ENCODE measurements around the gene SP4. TPM values are rescaled to one million over a fixed set of nuclear protein-coding genes. Genes with fewer than 3 reads are reported as not detected.

Gene SP4
- polyA plus RNA-seq, 3 donors, result 1.3 to 1.8 (median 1.3) TPM

- Histone ChIP-seq H3K4me3 (replicated peaks in 1 of 3; ENCODE audit: low read depth in 2 of 3, low read length in 3 of 3) (peak within 1 kb of the TSS; percentile 28 to 74 (median 32)), H3K27me3 (ENCODE audit: control insufficient read depth in 2 of 2, insufficient read depth in 2 of 2, low read length in 2 of 2) (peaks cover 54 to 58% of the 10 kb centered on the region in 2 donors), H3K4me2 (replicated peaks; ENCODE audit: extremely low read depth, low read length, poor library complexity, severe bottlenecking) (peak within 1 kb of the TSS; percentile 87), H3K36me3 (replicated peaks in 1 of 2; ENCODE audit: control insufficient read depth in 1 of 2, insufficient read depth in 2 of 2, low read length in 2 of 2) (no peaks in the 10 kb centered on the region), H4K20me1 (ENCODE audit: insufficient read depth, low read length) (no peaks in the 10 kb centered on the region), H3K79me2 (ENCODE audit: insufficient read depth, low read length) (no peaks in the 10 kb centered on the region), H3K9ac (ENCODE audit: insufficient read depth, low read length, poor library complexity, severe bottlenecking) (peak within 1 kb of the TSS; percentile 29), H3K27ac (ENCODE audit: low read depth in 1 of 2, low read length in 2 of 2) (no peak within 1 kb of the TSS), H3K9me3 (replicated peaks in 1 of 2; ENCODE audit: control insufficient read depth in 1 of 2, insufficient read depth in 1 of 2, low read length in 2 of 2) (peaks cover 0 to 6% of the 10 kb centered on the region in 2 donors), H2AFZ (ENCODE audit: insufficient read depth, low read depth, low read length, poor library complexity, severe bottlenecking) (peak within 1 kb of the TSS; percentile 81), H3K4me1 (ENCODE audit: control insufficient read depth in 1 of 2, insufficient read depth in 2 of 2, low read length in 2 of 2) (peaks cover 15 to 21% of the 10 kb centered on the region in 2 donors)
- Mint-ChIP-seq H3K9me3 (peaks cover 0 to 3% (median 0%) of the 10 kb centered on the region in 7 donors), H3K36me3 (no peaks in the 10 kb centered on the region), H3K4me3 (peak within 1 kb of the TSS; percentile 71 to 91), H3K27me3 (ENCODE audit: low read depth in 3 of 3) (peaks cover 43 to 56% (median 47%) of the 10 kb centered on the region in 3 donors), H3K4me1 (peaks cover 24% of the 10 kb centered on the region), H3K27ac (no peak within 1 kb of the TSS)
- intact Hi-C loops (cut with micrococcal nuclease), result no loop called here
- WGBS (ENCODE audit: insufficient coverage), result under 1% methylated on average over 66 of the region's 66 CpGs
- peak in 1 of 3 donors; percentile 6 for DNase-seq
- TF ChIP-seq, protein P1, sequence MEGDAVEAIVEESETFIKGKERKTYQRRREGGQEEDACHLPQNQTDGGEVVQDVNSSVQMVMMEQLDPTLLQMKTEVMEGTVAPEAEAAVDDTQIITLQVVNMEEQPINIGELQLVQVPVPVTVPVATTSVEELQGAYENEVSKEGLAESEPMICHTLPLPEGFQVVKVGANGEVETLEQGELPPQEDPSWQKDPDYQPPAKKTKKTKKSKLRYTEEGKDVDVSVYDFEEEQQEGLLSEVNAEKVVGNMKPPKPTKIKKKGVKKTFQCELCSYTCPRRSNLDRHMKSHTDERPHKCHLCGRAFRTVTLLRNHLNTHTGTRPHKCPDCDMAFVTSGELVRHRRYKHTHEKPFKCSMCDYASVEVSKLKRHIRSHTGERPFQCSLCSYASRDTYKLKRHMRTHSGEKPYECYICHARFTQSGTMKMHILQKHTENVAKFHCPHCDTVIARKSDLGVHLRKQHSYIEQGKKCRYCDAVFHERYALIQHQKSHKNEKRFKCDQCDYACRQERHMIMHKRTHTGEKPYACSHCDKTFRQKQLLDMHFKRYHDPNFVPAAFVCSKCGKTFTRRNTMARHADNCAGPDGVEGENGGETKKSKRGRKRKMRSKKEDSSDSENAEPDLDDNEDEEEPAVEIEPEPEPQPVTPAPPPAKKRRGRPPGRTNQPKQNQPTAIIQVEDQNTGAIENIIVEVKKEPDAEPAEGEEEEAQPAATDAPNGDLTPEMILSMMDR (IDR thresholded peaks at IDR 0.05), result no peak
Measured at GRCh38 chr7:21542891-21543527, 115.1 kb downstream of the SP4 start, which contains the start of gene DNAH11. Gene DNAH11, plus strand, starts transcription at chr7:21543039. Its CDS starts 207 bp downstream, at chr7:21543246.

DNA sequence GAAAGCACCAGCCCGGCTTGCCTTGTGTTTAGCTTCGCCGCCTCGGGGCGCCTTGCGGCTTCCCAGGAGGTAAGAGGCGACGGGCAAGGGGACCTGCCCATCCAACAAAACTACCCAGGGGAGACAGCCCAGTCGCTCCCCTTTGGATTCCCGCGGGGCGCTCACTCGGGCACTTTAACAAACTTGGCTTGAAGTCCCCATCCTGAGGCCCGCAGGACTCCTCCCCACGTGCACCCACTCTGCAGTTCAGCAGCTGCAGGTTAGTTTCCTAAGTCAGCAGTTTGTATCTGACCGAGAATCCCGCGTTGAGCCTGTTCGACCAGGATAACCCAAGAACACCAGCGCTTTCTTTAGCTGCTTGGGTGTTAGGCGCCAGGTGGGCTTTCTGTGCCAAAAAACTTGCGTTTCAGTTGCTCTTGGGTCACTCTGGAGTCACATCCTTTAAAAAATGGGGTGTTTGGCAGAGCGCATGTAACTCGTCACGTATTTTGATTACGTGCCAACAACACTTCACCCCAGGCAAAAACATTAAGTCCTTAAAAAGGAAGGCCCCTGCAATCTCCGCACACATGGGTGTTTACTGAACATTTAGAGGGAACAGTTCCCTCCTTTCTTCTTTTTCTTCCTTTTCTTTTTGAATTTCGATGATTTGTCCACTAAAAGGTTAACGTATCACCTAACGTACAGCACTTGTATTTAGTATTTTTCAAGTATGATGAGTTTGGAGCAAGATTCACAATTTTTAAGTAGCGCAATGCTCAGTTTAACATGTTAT, 115.8 kb downstream of the SP4 start:
- peak overlapping the region; percentile 71 to 91 for H3K4me3 Mint-ChIP-seq
- Histone ChIP-seq H3K4me2 (replicated peaks; ENCODE audit: extremely low read depth, low read length, poor library complexity, severe bottlenecking) (peak overlapping the region; percentile 87), H3K36me3 (replicated peaks in 1 of 2; ENCODE audit: control insufficient read depth in 1 of 2, insufficient read depth in 2 of 2, low read length in 2 of 2) (no peaks in the 10 kb centered on the region), H2AFZ (ENCODE audit: insufficient read depth, low read depth, low read length, poor library complexity, severe bottlenecking) (peak overlapping the region; percentile 81), H3K79me2 (ENCODE audit: insufficient read depth, low read length) (no peaks in the 10 kb centered on the region), H3K4me1 (ENCODE audit: control insufficient read depth in 1 of 2, insufficient read depth in 2 of 2, low read length in 2 of 2) (peaks cover 15 to 21% of the 10 kb centered on the region in 2 donors), H3K4me3 (replicated peaks in 1 of 3; ENCODE audit: low read depth in 2 of 3, low read length in 3 of 3) (peak overlapping the region in 2 of 3 experiments; percentile 28 to 74), H3K27ac (ENCODE audit: low read depth in 1 of 2, low read length in 2 of 2) (no peak overlapping the region), H3K27me3 (ENCODE audit: control insufficient read depth in 2 of 2, insufficient read depth in 2 of 2, low read length in 2 of 2) (peaks cover 54 to 58% of the 10 kb centered on the region in 2 donors), H3K9me3 (replicated peaks in 1 of 2; ENCODE audit: control insufficient read depth in 1 of 2, insufficient read depth in 1 of 2, low read length in 2 of 2) (peaks cover 0 to 6% of the 10 kb centered on the region in 2 donors), H4K20me1 (ENCODE audit: insufficient read depth, low read length) (no peaks in the 10 kb centered on the region), H3K9ac (ENCODE audit: insufficient read depth, low read length, poor library complexity, severe bottlenecking) (no peak overlapping the region)
- no peaks in the 10 kb centered on the region for H3K36me3 Mint-ChIP-seq
- H3K27ac Mint-ChIP-seq, result no peak overlapping the region
- DNase-seq, result no peak
- H3K4me1 Mint-ChIP-seq, result peaks cover 24% of the 10 kb centered on the region
- peaks cover 0 to 3% (median 2%) of the 10 kb centered on the region in 7 donors for H3K9me3 Mint-ChIP-seq
- WGBS (ENCODE audit: insufficient coverage), result 5% methylated on average over 23 of the region's 31 CpGs
- peaks cover 43 to 56% (median 47%) of the 10 kb centered on the region in 3 donors for H3K27me3 Mint-ChIP-seq (ENCODE audit: low read depth in 3 of 3)
- intact Hi-C loops (cut with micrococcal nuclease), result no loop called here
- TF ChIP-seq, protein P1 (IDR thresholded peaks at IDR 0.05), result no peak
